SJSA1 (cell line): Measurements from ENCODE around the gene DOP1B. TPM values are rescaled to one million over a fixed set of nuclear protein-coding genes. Genes with fewer than 3 reads are reported as not detected.
"Not testable (repeated sequence)": the region's sequence is repeated elsewhere in the genome, so short reads cannot be mapped to it uniquely, and the experiment has no call there.

Source experiments
- DNase-seq, 2 experiments: peaks; one replicate each; pipeline ENCODE4 v3.0.0-alpha.2; 2015 to 2020; ENCODE audit warnings: low spot score in 2 of 2, low read depth in 1 of 2
- H3K27ac ChIP-seq: fragments of 250-450 bp; sonication (Bioruptor Pico); 2 replicates; pipeline ENCODE4 v1.5.1; 2020; ENCODE audit warnings: mild to moderate bottlenecking, moderate library complexity
- H3K27me3 ChIP-seq: fragments of 250-450 bp; sonication (Bioruptor Pico); replicated peaks from 2 replicates; pipeline ENCODE4 v1.5.1; 2020; ENCODE audit warnings: mild to moderate bottlenecking, moderate library complexity
- H3K36me3 ChIP-seq: fragments of 250-450 bp; sonication (Bioruptor Pico); 2 replicates; pipeline ENCODE4 v1.5.1; 2020; ENCODE audit warnings: mild to moderate bottlenecking
- H3K4me1 ChIP-seq: fragments of 250-450 bp; sonication (Bioruptor Pico); replicated peaks from 2 replicates; pipeline ENCODE4 v1.6.1; 2021; ENCODE audit warnings: mild to moderate bottlenecking
- H3K4me3 ChIP-seq: fragments of 250-450 bp; sonication (Bioruptor Pico); 2 replicates; pipeline ENCODE4 v1.5.1; 2020; ENCODE audit warnings: mild to moderate bottlenecking
- H3K9me3 ChIP-seq: fragments of 250-450 bp; sonication (Bioruptor Pico); replicated peaks from 2 replicates; pipeline ENCODE4 v1.5.1; 2020; ENCODE audit warnings: mild to moderate bottlenecking
- total RNA-seq: library from RNA; depleted of rRNA; stranded (reverse); fragments of >200 nt; shearing (Covaris generic); gene quantifications from 2 replicates; pipeline ENCODE4 v1.2.3, GENCODE V29; 2014

The DOP1B gene
- total RNA-seq, 1 experiment from 2014 or later = 5.7 TPM

DNA sequence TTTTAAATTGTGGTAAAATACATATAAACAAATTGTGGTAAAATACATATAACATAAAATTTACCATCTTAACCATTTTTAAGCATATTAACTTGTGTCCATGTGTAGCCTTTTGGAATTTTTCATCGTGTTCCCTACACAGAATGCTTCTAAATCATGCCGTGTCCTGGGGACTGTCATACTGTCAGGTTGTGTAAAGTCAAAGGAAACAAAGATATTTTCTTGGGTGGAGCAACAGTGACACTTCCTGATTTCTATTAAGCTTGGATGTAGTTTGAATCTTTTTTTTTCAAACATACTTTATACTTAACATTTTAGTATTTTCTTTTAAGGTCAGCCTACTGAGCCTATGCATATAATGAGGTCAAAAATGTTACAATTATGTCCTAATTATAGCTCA is 32.3 kb downstream of the DOP1B start:
- Histone ChIP-seq H3K4me1 (no peaks in the 10 kb centered on the region), H3K27me3 (no peaks in the 10 kb centered on the region), H3K36me3 (no peaks in the 10 kb centered on the region), H3K4me3 (no peak overlapping the region), H3K9me3 (no peaks in the 10 kb centered on the region), H3K27ac (no peak overlapping the region)
- no peak for DNase-seq

DNA sequence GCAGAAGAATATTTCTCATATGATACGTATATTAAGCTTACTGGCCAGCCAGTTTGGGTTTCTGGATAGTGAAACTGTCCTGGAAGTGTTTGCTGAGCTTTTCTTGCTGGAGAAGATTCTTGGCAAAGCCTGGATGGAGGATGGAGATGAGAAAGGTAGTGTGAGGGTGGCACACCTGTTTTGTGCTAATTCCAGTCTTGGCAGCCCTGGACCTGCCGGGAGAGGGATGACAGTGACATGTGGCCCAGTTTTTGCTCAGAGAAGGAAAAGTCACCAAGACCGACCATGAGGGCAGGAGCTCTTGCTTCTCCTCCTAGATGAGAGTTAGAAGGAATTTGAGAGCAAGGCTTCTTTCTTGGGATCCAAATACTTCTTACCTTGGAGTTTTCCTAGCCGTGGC is 34.1 kb downstream of the DOP1B start:
- no peaks in the 10 kb centered on the region for H3K4me1 ChIP-seq
- H3K27me3 ChIP-seq = no peaks in the 10 kb centered on the region
- no peaks in the 10 kb centered on the region for H3K36me3 ChIP-seq
- DNase-seq = no peak
- no peak overlapping the region for H3K4me3 ChIP-seq
- no peaks in the 10 kb centered on the region for H3K9me3 ChIP-seq
- H3K27ac ChIP-seq = no peak overlapping the region

DNA sequence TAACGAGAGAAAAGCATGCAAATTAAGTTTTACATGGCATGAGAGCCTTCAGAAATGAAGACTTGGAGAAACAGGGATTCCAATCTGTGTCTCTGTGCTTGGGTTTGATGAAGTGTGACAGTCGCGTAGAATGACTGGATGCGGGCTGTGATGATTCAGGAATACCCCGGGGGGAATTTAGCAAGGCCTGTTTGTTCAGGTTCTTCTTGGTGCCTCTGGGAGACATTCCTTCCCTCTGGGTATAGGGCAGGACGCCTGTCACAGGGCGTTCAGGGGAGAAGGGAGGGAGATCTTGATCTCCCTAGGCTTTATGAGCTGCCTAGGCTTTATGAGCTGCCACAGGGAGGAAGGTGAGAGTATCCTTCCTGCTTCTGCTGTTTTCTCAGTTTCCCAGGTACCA is 36.6 kb downstream of the DOP1B start:
- Histone ChIP-seq H3K27ac (no peak overlapping the region), H3K9me3 (no peaks in the 10 kb centered on the region), H3K27me3 (no peaks in the 10 kb centered on the region), H3K36me3 (no peaks in the 10 kb centered on the region), H3K4me1 (no peaks in the 10 kb centered on the region), H3K4me3 (no peak overlapping the region)
- DNase-seq = no peak

DNA sequence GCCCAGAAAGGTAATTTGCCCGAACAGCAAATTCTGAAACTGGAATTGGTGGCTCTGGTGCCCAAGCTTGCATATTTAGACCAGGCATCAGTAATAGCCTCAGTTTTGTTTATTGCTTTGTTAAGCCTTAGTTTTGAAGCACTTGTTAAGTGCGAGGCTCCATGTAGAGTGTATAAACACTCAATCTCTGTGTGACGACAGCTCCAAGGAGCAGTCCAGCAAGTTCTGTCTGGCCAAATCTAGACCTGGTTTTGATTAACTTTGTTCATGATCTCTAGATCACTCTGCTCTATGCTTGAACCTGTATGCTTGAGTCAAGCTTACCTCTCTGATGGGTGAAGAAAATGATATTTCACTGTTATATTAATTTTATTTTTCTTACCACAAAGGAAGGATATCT is 37.4 kb downstream of the DOP1B start:
- Histone ChIP-seq H3K36me3 (no peaks in the 10 kb centered on the region), H3K4me1 (no peaks in the 10 kb centered on the region), H3K27ac (no peak overlapping the region), H3K9me3 (no peaks in the 10 kb centered on the region), H3K4me3 (no peak overlapping the region), H3K27me3 (no peaks in the 10 kb centered on the region)
- DNase-seq = no peak

DNA sequence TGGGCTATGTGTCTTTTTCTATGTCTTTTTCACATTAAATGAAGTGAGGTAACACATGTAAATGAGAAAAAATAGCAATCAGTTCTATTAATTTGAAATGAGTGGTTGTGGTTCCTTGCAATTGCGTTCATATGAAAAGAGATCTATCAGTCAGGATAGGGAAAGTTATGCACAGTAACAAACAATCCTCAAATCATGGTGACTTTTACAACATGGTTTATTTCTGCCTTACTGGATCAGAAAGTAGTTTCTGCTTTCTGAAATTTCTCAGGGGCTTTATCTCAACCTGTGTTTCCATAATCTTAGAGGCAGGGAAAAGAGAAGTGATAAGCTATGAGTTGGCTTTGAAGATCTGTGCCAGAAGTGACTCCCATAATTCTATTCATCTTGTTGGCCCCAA is 39.0 kb downstream of the DOP1B start:
- Histone ChIP-seq H3K27ac (no peak overlapping the region), H3K27me3 (no peaks in the 10 kb centered on the region), H3K4me1 (no peaks in the 10 kb centered on the region), H3K36me3 (no peaks in the 10 kb centered on the region), H3K4me3 (no peak overlapping the region), H3K9me3 (no peaks in the 10 kb centered on the region)
- DNase-seq = no peak

DNA sequence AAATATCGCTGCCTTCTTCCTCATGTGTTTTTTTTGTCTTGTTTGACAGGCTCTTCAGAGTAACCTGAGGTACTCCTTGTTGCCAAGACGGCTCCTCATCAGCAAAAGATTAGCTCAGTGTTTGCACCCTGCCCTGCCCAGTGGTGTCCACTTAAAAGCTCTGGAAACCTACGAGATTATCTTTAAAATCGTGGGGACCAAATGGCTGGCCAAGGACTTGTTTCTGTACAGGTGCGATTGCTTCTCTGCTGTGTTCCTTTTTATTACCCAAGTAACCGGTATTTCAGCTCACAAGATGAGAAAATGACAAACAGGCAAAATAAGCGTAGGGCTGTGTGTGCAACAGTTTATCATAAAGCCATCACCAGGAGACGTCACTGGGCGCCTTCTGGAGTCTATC is 42.4 kb downstream of the DOP1B start:
- Histone ChIP-seq H3K4me1 (peaks cover 19% of the 10 kb centered on the region), H3K27ac (no peak overlapping the region), H3K4me3 (no peak overlapping the region), H3K36me3 (no peaks in the 10 kb centered on the region), H3K9me3 (no peaks in the 10 kb centered on the region), H3K27me3 (no peaks in the 10 kb centered on the region)
- no peak for DNase-seq

DNA sequence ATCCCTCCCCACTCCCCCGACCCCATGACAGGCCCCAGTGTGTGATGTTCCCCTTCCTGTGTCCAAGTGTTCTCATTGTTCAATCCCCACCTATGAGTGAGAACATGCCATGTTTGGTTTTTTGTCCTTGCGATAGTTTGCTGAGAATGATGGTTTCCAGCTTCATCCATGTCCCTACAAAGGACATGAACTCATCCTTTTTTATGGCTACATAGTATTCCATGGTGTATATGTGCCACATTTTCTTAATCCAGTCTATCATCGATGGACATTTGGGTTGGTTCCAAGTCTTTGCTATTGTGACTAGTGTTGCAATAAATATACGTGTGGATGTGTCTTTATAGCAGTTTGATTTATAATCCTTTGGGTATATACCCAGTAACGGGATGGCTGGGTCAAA is 43.0 kb downstream of the DOP1B start:
- not testable (repeated sequence) for H3K27ac ChIP-seq, H3K36me3 ChIP-seq, H3K4me3 ChIP-seq, H3K27me3 ChIP-seq, H3K9me3 ChIP-seq, DNase-seq
- peaks cover 22% of the 10 kb centered on the region for H3K4me1 ChIP-seq

DNA sequence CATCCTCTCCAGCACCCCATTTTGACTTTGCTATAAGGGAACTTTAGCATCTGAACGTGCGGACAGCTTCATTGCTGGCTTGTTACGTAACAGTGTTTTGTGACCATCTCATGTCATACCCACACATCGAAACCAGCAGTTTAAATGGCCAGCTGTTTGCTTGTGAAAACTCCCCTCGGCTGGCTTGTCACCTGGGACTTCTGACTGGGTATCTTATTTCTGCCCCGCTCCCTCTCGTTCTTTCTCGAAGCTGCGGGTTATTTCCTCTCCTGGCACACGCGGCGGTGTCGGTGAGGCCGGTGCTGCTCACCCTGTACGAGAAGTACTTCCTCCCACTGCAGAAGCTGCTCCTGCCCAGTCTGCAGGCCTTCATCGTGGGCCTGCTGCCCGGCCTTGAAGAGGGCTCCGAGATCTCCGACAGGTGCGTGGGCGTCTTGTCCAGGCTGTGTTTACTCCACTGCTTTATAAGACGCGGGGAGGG is 43.5 kb downstream of the DOP1B start:
- Histone ChIP-seq H3K4me1 (peaks cover 22% of the 10 kb centered on the region), H3K9me3 (no peaks in the 10 kb centered on the region), H3K4me3 (no peak overlapping the region), H3K36me3 (no peaks in the 10 kb centered on the region), H3K27ac (no peak overlapping the region), H3K27me3 (no peaks in the 10 kb centered on the region)
- no peak for DNase-seq

DNA sequence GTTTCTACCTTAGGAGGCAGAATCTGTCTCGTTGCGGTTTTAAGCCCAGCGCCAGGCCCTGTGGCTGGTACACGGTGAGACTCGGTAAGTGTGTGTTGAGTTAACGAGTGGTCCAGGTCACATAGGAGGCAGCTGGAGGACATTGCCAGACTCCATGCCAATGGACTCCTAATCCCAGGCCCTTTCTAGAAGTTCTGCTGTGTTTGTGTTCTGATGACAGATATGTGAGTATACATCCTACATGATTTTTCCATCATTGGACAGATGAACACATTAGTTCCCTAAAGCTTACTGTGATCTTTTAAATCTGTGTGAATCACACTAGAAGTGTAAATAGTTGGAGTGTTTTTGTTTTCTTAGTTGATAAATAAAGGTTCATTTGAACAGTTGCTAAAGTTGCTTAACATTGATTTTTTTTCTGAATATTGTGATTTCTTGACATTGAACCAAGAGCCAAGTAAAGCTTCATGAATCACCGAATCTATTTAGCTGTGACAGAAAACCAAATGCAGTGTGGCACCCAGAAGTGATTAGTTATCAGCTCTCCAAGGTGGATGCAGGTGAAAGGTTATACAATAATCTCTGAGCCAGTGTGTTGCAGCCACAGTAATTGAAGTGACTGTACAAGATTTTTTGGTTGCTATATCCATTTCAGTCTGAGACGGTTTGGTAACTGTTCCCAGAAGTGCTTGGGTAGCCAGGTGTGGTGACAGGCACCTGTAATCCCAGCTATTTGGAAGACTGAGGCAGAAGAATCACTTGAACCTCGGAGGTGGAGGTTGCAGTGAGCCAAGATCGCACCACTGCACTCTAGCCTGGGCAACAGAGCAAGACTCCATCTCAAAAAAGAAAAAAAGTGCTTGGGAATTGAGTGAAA is 46.3 kb downstream of the DOP1B start:
- H3K27me3 ChIP-seq = no peaks in the 10 kb centered on the region
- no peaks in the 10 kb centered on the region for H3K36me3 ChIP-seq
- peaks cover 34% of the 10 kb centered on the region for H3K4me1 ChIP-seq
- no peaks in the 10 kb centered on the region for H3K9me3 ChIP-seq
- no peak overlapping the region for H3K4me3 ChIP-seq
- no peak overlapping the region for H3K27ac ChIP-seq
- no peak for DNase-seq

DNA sequence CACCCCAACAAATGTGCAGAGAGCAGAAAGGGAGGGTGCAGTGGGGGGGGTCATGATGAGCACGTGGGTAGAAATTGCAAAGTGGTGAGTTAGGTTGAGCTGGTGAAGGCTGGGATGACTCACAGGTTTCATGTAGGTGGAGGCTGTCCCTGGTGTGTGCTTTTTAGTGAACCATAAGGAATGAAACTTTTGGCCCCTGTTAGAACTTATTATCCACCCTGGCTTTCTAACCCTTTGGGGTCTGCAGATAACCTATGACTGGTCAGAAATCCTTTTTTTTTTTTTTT is 46.9 kb downstream of the DOP1B start:
- peaks cover 38% of the 10 kb centered on the region for H3K4me1 ChIP-seq
- no peaks in the 10 kb centered on the region for H3K9me3 ChIP-seq
- no peaks in the 10 kb centered on the region for H3K36me3 ChIP-seq
- H3K4me3 ChIP-seq = no peak overlapping the region
- H3K27me3 ChIP-seq = no peaks in the 10 kb centered on the region
- peak; percentile 48 to 70 for DNase-seq
- peak overlapping the region; percentile 47 for H3K27ac ChIP-seq

DNA sequence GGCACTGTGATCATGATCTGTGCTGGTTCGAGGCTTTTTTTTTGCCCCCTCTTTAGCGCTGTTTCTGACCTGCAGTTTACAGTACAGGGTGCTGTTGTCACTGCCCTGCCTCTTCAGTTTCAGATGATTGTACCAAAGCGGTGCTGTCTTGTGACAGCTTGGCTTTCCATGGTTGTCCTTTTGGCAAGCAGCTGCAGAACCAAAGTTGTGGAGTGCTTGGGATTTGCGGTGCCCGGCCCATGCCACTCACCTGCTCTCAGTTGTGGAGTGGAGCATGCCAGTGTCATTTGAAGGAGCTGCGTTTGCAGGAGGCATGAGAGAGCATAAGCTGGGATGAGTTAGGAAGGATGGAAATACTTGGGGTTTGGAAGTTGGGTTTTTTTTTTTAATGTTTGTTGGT is 48.4 kb downstream of the DOP1B start:
- no peak for DNase-seq

DNA sequence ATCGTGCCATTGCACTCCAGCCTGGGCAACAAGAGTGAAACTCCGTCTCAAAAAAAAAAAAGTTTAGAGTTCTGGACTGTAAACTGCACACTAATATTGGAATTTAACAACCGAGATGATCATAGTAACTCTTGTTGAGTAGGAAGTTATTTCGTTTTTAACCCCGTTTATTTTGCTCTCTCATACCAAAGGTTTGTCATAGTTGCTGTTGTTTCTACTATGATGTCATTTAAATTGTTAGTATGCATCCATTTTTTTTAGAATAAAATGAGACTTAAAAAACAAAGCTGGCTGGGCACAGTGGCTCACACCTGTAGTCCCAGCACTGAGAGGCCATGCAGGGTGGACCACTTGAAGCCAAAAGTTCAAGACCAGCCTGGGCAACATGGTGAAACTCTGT is 49.3 kb downstream of the DOP1B start:
- Histone ChIP-seq H3K4me1 (peaks cover 56% of the 10 kb centered on the region), H3K27ac (no peak overlapping the region)

More for the DNA sequence above, 48.4 kb downstream of the DOP1B start:
- H3K36me3 ChIP-seq = no peaks in the 10 kb centered on the region
- H3K27me3 ChIP-seq = no peaks in the 10 kb centered on the region
- peaks cover 46% of the 10 kb centered on the region for H3K4me1 ChIP-seq
- no peak overlapping the region for H3K4me3 ChIP-seq
- H3K27ac ChIP-seq = no peak overlapping the region
- H3K9me3 ChIP-seq = no peaks in the 10 kb centered on the region

More for the DNA sequence above, 49.3 kb downstream of the DOP1B start:
- Histone ChIP-seq H3K4me3 (no peak overlapping the region), H3K27me3 (no peaks in the 10 kb centered on the region), H3K9me3 (no peaks in the 10 kb centered on the region), H3K36me3 (no peaks in the 10 kb centered on the region)
- no peak for DNase-seq
